HFFc6 (cell line): ENCODE data around the gene PHPT1. TPM values are rescaled to one million over a fixed set of nuclear protein-coding genes. Genes with fewer than 3 reads are reported as not detected.
"Not testable (repeated sequence)": the region's sequence is repeated elsewhere in the genome, so short reads cannot be mapped to it uniquely, and the experiment has no call there.

Source experiments
- DNase-seq: peaks from one replicate; pipeline ENCODE4 v3.0.0-alpha.2; 2018
- H3K27ac Mint-ChIP-seq: 2 replicates; pipeline ENCODE4 v1.8.0; 2020; ENCODE audit warnings: mild to moderate bottlenecking, mixed read lengths
- H3K27me3 Mint-ChIP-seq: 2 replicates; pipeline ENCODE4 v1.8.0; 2021; ENCODE audit warnings: mild to moderate bottlenecking, moderate library complexity, mixed read lengths; ENCODE audit not compliant: insufficient read depth
- H3K36me3 Mint-ChIP-seq: 2 replicates; pipeline ENCODE4 v1.8.0; 2021; ENCODE audit warnings: low read depth, mixed read lengths
- H3K4me1 Mint-ChIP-seq: 2 replicates; pipeline ENCODE4 v1.8.0; 2020; ENCODE audit warnings: low read depth, mixed read lengths
- H3K4me3 Mint-ChIP-seq: 2 replicates; pipeline ENCODE4 v1.8.0; 2020; ENCODE audit warnings: mild to moderate bottlenecking, moderate library complexity, mixed read lengths
- H3K9me3 Mint-ChIP-seq: 2 replicates; pipeline ENCODE4 v1.8.0; 2020; ENCODE audit warnings: mild to moderate bottlenecking, mixed read lengths
- CTCF ChIP-seq: fragments of 200-600 bp; sonication (generic); IDR thresholded peaks from 2 replicates; pipeline ENCODE4 v1.5.0; 2021; ENCODE audit warnings: antibody characterized with exemption, mild to moderate bottlenecking
- long read RNA-seq: library from polyadenylated mRNA; unstranded; transcript quantifications from one replicate; pipeline ENCODE4 v2.0.0, GENCODE V29; 2019
- total RNA-seq, 6 experiments: library from RNA; stranded (reverse); fragmentation: NEBNext Ultra II Directional; extraction: Animal tissue kit (Norgen Biotek cat#: 25700); gene quantifications; 2 replicates in 1 of 6; 3 replicates in 5 of 6; pipeline ENCODE4 v1.2.3, GENCODE V29; 2021

The PHPT1 gene
- total RNA-seq = 100 to 1,000 TPM; 156 to 181 (median 169) TPM
- long read RNA-seq, transcript PHPT1-204 (2 exons, 627 nt) = minor isoform, 13 of 224 reads
- long read RNA-seq, transcript PHPT1-201 (3 exons, 890 nt) = major isoform, 193 of 224 reads
- long read RNA-seq, partial matches to known transcripts = 1 of 224 reads
- long read RNA-seq, other reads (novel, unspliced or antisense) = 12 of 224 reads

DNA sequence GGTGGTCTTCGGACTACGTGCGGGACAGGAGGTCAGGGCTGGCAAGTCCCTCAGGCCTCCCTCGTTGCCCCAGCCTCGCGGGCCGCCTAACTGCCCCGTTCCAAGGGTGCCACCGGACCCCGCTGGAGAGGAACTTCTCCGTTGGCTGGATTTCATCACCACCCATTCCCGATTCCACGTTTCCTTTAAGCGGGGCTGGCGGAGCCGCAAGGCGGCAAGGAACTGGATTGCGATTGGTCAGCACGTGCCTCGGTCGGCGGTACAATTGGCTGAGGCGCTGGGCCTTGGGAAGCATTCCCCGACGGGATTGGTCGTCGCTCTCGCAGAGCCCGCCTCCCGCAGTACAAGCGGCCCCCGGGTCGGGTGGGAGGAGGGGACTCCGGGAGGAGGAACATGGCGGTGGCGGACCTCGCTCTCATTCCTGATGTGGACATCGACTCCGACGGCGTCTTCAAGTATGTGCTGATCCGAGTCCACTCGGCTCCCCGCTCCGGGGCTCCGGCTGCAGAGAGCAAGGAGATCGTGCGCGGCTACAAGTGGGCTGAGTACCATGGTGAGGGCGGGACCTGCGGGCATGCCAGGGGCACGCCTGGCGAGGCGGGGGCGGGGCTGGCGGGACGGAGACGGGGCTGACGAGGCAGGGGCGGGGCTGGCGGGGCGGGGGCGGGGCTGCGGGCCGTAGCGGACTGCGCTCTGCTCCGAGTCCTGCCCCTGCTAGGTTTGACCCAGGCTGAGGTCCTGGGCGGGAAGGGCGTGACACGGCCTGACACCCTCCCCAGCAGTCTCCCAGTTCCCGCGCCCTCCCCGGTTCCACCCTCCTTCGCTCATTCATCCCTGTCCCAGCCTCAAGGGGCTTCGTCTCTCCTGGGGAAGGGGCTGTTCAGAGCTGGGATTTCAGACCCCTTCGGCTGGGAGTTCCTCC lies at the start of gene PHPT1:
PHPT1 (plus strand) TSS at position 372 of the 922 bp plus-strand sequence; CDS start at position 394, 22 bp downstream.
- Mint-ChIP-seq H3K4me1 (peaks cover 9% of the 10 kb centered on the region; the same call in 1 of the 2 replicates), H3K9me3 (no peaks in the 10 kb centered on the region; the same call in 1 of the 2 replicates), H3K27me3 (peaks cover 29% of the 10 kb centered on the region), H3K27ac (peak within 1 kb of the TSS; percentile 88), H3K4me3 (peak within 1 kb of the TSS; percentile 96), H3K36me3 (no peaks in the 10 kb centered on the region)
- no peak for TF ChIP-seq CTCF
- peak; percentile 98 for DNase-seq

DNA sequence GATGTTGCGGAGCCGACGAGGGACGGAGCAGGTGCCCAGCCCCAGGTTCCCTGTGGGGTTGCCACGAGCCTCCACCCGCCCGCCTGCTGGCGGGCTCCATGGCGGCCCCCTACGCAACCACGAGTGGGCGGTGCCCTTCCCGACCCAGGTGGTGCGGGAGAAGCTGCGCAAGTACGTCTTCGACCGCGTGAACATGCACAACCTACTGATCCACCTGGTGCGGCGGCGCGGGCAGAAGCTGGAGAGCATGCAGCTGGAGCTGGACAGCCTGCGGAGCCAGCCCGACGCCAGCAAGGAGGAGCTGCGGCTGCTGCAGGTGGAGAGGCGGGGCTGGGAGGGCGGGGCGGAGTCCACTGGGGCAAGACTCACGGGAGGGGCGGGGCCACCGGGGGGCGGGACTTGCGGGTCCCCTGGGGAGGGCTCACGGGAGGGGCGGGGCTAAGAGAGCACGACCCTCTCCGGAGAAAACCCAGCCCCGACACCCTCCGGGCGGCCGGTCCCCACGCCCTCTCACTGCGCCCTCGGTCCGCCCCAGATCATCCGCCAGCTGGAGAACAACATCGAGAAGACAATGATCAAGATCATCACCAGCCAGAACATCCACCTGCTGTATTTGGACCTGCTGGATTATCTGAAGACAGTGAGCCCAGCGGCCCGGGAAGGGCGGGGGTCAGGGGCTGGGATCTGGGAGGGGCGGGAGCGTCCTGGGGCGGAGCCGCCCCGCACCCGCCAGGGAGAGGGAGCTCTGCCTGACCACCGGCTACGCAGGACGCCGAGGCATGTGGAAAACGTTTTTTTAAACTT lies 49.2 kb upstream of the PHPT1 start:
- H3K9me3 Mint-ChIP-seq = no peaks in the 10 kb centered on the region
- peaks cover 23% of the 10 kb centered on the region for H3K4me1 Mint-ChIP-seq
- H3K4me3 Mint-ChIP-seq = peak overlapping the region; percentile 74
- H3K27me3 Mint-ChIP-seq = peaks cover 39% of the 10 kb centered on the region
- DNase-seq = no peak
- no peak overlapping the region for H3K27ac Mint-ChIP-seq
- H3K36me3 Mint-ChIP-seq = no peaks in the 10 kb centered on the region
- TF ChIP-seq CTCF = no peak

GRCh38 chr9:136802321-136802720 lies 46.9 kb upstream of the PHPT1 start:
- peaks cover 29% of the 10 kb centered on the region for H3K27me3 Mint-ChIP-seq
- H3K4me1 Mint-ChIP-seq = peaks cover 16% of the 10 kb centered on the region
- no peak overlapping the region for H3K27ac Mint-ChIP-seq
- no peaks in the 10 kb centered on the region for H3K36me3 Mint-ChIP-seq
- H3K4me3 Mint-ChIP-seq = no peak overlapping the region
- no peak for DNase-seq
- H3K9me3 Mint-ChIP-seq = no peaks in the 10 kb centered on the region
- no peak for TF ChIP-seq CTCF

GRCh38 chr9:136803009-136803550 lies 46.1 kb upstream of the PHPT1 start:
- H3K27ac Mint-ChIP-seq, H3K36me3 Mint-ChIP-seq, H3K4me3 Mint-ChIP-seq, DNase-seq, H3K9me3 Mint-ChIP-seq: not testable (repeated sequence)
- Mint-ChIP-seq H3K27me3 (peaks cover 26% of the 10 kb centered on the region), H3K4me1 (peaks cover 16% of the 10 kb centered on the region)

GRCh38 chr9:136803551-136804508 lies 45.4 kb upstream of the PHPT1 start:
- DNase-seq = no peak
- Mint-ChIP-seq H3K4me3 (no peak overlapping the region), H3K9me3 (no peaks in the 10 kb centered on the region), H3K36me3 (no peaks in the 10 kb centered on the region), H3K4me1 (peaks cover 18% of the 10 kb centered on the region), H3K27me3 (peaks cover 20% of the 10 kb centered on the region), H3K27ac (no peak overlapping the region)
- no peak for TF ChIP-seq CTCF
